Loucy (cell line): ENCODE data around the gene NUP50.

ENCODE experiments used
- CTCF ChIP-seq: fragments of 200-600 bp; sonication (generic); conservative IDR thresholded peaks from 2 replicates; pipeline ENCODE4 v1.5.1; 2014; ENCODE audit warnings: mild to moderate bottlenecking, antibody characterized with exemption, low read length
- EZH2phosphoT487 ChIP-seq: fragments of 200-600 bp; IDR thresholded peaks from 2 replicates; pipeline ENCODE4 v1.6.1; 2018; ENCODE audit warnings: antibody characterized with exemption, mild to moderate bottlenecking, moderate library complexity, borderline replicate concordance

- TF ChIP-seq CTCF = no peak
- TF ChIP-seq EZH2phosphoT487 = no peak
Observed at GRCh38 chr22:45199723-45200122, 36.0 kb downstream of the NUP50 start.
